Progenitor cell of endocrine pancreas (in vitro differentiated cells): Measurements from ENCODE around the gene ALPK3. TPM values are rescaled to one million over a fixed set of nuclear protein-coding genes. Genes with fewer than 3 reads are reported as not detected.

Experiments
- DNase-seq: peaks from one replicate; pipeline ENCODE4 v3.0.0; 2021; ENCODE audit warnings: low spot score; ENCODE audit not compliant: unreplicated experiment
- H3K27ac Mint-ChIP-seq: 2 replicates; pipeline ENCODE4 v1.8.0; 2021; ENCODE audit warnings: mild to moderate bottlenecking, moderate library complexity, mixed read lengths
- H3K27me3 Mint-ChIP-seq: 2 replicates; pipeline ENCODE4 v1.8.0; 2021; ENCODE audit warnings: mixed read lengths
- H3K36me3 Mint-ChIP-seq: 2 replicates; pipeline ENCODE4 v1.8.0; 2022; ENCODE audit warnings: mixed read lengths; ENCODE audit not compliant: insufficient read depth
- H3K4me1 Mint-ChIP-seq: 2 replicates; pipeline ENCODE4 v1.8.0; 2021; ENCODE audit warnings: low read depth, mixed read lengths
- H3K4me3 Mint-ChIP-seq: 2 replicates; pipeline ENCODE4 v1.8.0; 2021; ENCODE audit warnings: low read depth, mild to moderate bottlenecking, moderate library complexity, mixed read lengths
- H3K9me3 Mint-ChIP-seq: 2 replicates; pipeline ENCODE4 v1.8.0; 2021; ENCODE audit warnings: low read depth, mixed read lengths
- total RNA-seq: library from RNA; stranded (reverse); gene quantifications from 2 replicates; pipeline ENCODE4 v1.2.1, GENCODE V29; 2021
- TF ChIP-seq, protein P1 (sequence below): fragments of 200-600 bp; sonication (generic); IDR thresholded peaks from one replicate; pipeline ENCODE4 v1.5.0; 2021; ENCODE audit warnings: antibody characterized with exemption, mild to moderate bottlenecking; ENCODE audit not compliant: unreplicated experiment

The ALPK3 gene
- total RNA-seq, 1 donor from 2014 or later, result 122 TPM

DNA sequence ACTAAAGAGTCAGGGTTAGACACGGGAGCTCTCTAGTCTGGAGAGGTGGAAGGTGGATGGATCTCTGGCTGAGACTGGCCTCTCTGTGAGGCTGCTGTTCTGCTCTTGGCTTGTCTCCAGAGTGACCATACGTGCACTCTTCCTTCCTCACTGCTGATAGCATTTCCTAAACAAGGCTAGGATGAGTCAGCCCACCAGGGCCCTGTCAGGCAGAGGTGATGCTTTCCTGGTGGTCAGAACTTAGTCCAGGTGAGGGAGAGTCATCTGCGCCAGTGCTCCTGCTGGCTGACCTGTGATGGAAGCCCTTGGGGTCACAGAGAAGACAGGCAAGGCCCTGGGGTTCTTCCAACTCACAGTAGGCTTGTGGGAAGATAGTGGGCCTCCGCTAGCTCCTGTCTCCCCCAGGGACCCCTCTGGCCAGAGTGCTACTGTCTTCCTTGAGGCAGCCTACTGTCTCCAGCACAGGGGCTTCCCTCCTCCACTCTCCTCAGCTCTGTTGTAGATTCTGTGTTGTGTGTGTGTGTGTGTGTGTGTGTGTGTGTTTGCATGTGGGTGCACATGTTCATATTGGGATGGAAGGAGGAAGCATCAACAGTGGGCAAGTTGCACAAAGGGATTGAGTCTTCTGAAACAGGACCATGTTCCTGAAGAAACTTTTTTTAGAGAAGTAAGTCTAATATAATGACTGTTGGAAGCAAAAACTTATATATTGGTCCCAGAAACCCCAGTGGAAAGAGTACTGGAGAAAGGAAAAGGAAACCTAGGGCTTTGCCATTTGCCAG lies 16.5 kb downstream of the ALPK3 start:
- H3K9me3 Mint-ChIP-seq, result no peaks in the 10 kb centered on the region
- peaks cover 3% of the 10 kb centered on the region for H3K4me1 Mint-ChIP-seq
- H3K27ac Mint-ChIP-seq, result no peak overlapping the region
- TF ChIP-seq, protein P1, sequence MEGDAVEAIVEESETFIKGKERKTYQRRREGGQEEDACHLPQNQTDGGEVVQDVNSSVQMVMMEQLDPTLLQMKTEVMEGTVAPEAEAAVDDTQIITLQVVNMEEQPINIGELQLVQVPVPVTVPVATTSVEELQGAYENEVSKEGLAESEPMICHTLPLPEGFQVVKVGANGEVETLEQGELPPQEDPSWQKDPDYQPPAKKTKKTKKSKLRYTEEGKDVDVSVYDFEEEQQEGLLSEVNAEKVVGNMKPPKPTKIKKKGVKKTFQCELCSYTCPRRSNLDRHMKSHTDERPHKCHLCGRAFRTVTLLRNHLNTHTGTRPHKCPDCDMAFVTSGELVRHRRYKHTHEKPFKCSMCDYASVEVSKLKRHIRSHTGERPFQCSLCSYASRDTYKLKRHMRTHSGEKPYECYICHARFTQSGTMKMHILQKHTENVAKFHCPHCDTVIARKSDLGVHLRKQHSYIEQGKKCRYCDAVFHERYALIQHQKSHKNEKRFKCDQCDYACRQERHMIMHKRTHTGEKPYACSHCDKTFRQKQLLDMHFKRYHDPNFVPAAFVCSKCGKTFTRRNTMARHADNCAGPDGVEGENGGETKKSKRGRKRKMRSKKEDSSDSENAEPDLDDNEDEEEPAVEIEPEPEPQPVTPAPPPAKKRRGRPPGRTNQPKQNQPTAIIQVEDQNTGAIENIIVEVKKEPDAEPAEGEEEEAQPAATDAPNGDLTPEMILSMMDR, result no peak
- peaks cover 29% of the 10 kb centered on the region for H3K36me3 Mint-ChIP-seq
- no peaks in the 10 kb centered on the region for H3K27me3 Mint-ChIP-seq
- no peak overlapping the region for H3K4me3 Mint-ChIP-seq
- no peak for DNase-seq

- Mint-ChIP-seq H3K4me1 (peaks cover 3% of the 10 kb centered on the region), H3K27me3 (no peaks in the 10 kb centered on the region), H3K9me3 (no peaks in the 10 kb centered on the region), H3K4me3 (no peak overlapping the region), H3K27ac (no peak overlapping the region), H3K36me3 (peaks cover 26% of the 10 kb centered on the region)
- DNase-seq, result no peak
- TF ChIP-seq, protein P1, result no peak
Measured at GRCh38 chr15:84834229-84834955, 17.2 kb downstream of the ALPK3 start.

DNA sequence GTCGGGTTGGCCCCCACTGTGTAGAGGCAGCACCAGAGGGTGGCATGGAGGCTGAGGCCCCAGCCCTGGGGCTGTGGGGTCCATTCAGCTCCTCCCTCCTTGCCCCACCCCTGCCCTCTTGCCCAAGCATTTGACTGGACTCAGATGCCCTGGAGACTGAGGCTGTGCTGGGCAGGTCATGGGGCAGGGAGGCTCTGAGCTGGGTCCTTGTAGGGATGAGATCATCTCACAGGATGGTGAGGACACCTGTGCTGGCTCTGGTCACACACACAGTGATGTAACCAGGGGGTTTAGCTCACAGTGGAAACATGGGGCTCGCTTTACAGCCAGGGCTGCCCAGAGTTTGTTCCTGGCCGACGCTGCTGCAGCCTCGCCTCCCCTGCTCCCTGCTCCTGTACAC lies 17.8 kb downstream of the ALPK3 start:
- Mint-ChIP-seq H3K36me3 (peaks cover 25% of the 10 kb centered on the region), H3K27ac (no peak overlapping the region), H3K4me1 (peaks cover 3% of the 10 kb centered on the region), H3K9me3 (no peaks in the 10 kb centered on the region), H3K4me3 (no peak overlapping the region), H3K27me3 (no peaks in the 10 kb centered on the region)
- DNase-seq, result no peak
- TF ChIP-seq, protein P1, result no peak

DNA sequence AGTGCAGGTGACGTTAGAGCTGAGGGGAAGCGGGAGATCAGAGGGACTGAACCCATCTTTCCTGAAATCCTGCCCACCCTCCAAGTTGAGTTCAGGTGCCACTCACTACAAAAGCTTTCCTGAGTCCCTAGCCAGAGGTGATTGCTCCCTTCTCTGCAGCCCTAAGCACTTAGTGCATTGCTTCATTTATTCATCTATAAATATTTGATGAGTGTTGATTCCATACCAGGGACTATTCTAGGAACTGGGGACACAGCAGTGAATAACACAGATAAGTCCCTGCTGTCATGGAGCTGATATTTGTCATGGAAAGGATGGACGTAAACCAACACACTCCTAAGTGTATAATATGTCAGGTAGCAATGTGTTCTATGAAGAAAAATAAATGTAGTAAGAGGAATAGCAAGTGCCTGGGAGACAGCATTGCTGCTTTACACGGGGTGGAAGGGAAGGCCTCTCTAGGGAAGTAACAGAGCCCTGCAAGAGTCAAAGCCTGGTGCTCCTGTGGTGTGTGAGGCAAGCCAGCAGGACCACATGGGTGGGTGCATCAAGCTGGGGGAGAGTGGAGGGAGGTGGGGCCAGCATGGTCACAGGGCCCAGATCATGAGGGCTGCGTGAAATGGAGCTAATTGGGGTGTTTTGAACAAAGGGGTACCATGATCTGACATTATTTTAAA lies 18.6 kb downstream of the ALPK3 start:
- DNase-seq, result no peak
- Mint-ChIP-seq H3K36me3 (peaks cover 22% of the 10 kb centered on the region), H3K27me3 (no peaks in the 10 kb centered on the region), H3K9me3 (no peaks in the 10 kb centered on the region), H3K4me3 (no peak overlapping the region), H3K27ac (no peak overlapping the region), H3K4me1 (peaks cover 3% of the 10 kb centered on the region)
- TF ChIP-seq, protein P1, result no peak

DNA sequence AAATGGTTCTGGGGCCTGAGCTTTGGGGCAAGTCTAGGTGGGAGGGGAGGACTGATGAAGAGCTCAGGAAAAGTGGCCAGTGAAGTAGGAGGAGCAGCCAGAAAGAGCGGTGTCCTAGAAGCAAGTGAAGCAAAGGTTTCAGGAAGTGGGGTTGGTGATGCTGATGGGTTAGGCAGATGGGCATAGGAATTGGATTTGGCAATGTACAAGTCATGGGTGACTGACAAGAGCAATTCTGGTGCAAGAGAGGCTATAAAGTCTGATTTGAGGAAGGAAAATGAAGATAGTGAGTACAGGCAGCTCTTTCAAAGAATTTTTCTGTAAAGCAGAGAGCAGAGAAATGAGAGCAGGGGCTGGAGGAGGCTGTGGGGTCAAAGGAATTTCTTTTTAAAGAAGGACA lies 19.7 kb downstream of the ALPK3 start:
- Mint-ChIP-seq H3K27me3 (no peaks in the 10 kb centered on the region), H3K4me3 (no peak overlapping the region), H3K27ac (peak overlapping the region; percentile 29), H3K9me3 (no peaks in the 10 kb centered on the region), H3K4me1 (peaks cover 3% of the 10 kb centered on the region), H3K36me3 (peaks cover 21% of the 10 kb centered on the region)
- DNase-seq, result no peak
- TF ChIP-seq, protein P1, result no peak
